H9 (cell line): Measurements from ENCODE around the gene LMCD1. TPM values are rescaled to one million over a fixed set of nuclear protein-coding genes. Genes with fewer than 3 reads are reported as not detected.

ENCODE experiments used
- DNase-seq: peaks from one replicate; pipeline ENCODE4 v3.0.0-alpha.2; 2017
- H2AFZ ChIP-seq: one replicate; pipeline ENCODE4 v1.6.1; 2013; ENCODE audit warnings: mild to moderate bottlenecking, low read length, control low read depth, moderate library complexity
- H2AK5ac ChIP-seq: 2 replicates; pipeline ENCODE4 v1.6.1; 2013; ENCODE audit warnings: low read length, control low read depth, mixed read lengths; ENCODE audit not compliant: insufficient read length
- H2BK120ac ChIP-seq: one replicate; pipeline ENCODE4 v1.6.1; 2013; ENCODE audit warnings: low read depth, mild to moderate bottlenecking, low read length, control low read depth, inconsistent platforms; ENCODE audit not compliant: poor library complexity, severe bottlenecking
- H2BK12ac ChIP-seq: 2 replicates; pipeline ENCODE4 v1.6.1; 2013; ENCODE audit warnings: low read length, control low read depth, mixed read lengths, low read depth; ENCODE audit not compliant: insufficient read length
- H2BK15ac ChIP-seq: 2 replicates; pipeline ENCODE4 v1.6.1; 2013; ENCODE audit warnings: low read depth, low read length, control low read depth
- H2BK20ac ChIP-seq: one replicate; pipeline ENCODE4 v1.6.1; 2013; ENCODE audit warnings: low read depth, mild to moderate bottlenecking, low read length, control low read depth, inconsistent platforms; ENCODE audit not compliant: poor library complexity, severe bottlenecking
- H2BK5ac ChIP-seq: 2 replicates; pipeline ENCODE4 v1.6.1; 2013; ENCODE audit warnings: low read length, control low read depth, mixed read lengths; ENCODE audit not compliant: insufficient read length
- H3K14ac ChIP-seq: 2 replicates; pipeline ENCODE4 v1.6.1; 2013; ENCODE audit warnings: low read length, control low read depth; ENCODE audit not compliant: insufficient read depth
- H3K18ac ChIP-seq: 2 replicates; pipeline ENCODE4 v1.6.1; 2013; ENCODE audit warnings: low read depth, mild to moderate bottlenecking, mixed read lengths, low read length, control low read depth; ENCODE audit not compliant: insufficient read length
- H3K23ac ChIP-seq: 2 replicates; pipeline ENCODE4 v1.6.1; 2013; ENCODE audit warnings: low read length, control low read depth, mixed read lengths, low read depth; ENCODE audit not compliant: insufficient read length
- H3K23me2 ChIP-seq: 2 replicates; pipeline ENCODE4 v1.6.1; 2013; ENCODE audit warnings: low read depth, mild to moderate bottlenecking, mixed read lengths, low read length, control low read depth; ENCODE audit not compliant: insufficient read length, poor library complexity, severe bottlenecking
- H3K27ac ChIP-seq: 2 replicates; pipeline ENCODE4 v1.5.1; 2013; ENCODE audit warnings: low read length, control low read depth, mixed read lengths, low read depth; ENCODE audit not compliant: insufficient read length
- H3K27me3 ChIP-seq: 2 replicates; pipeline ENCODE4 v1.6.1; 2013; ENCODE audit warnings: low read length, control low read depth, inconsistent platforms; ENCODE audit not compliant: insufficient read depth
- H3K4ac ChIP-seq: 2 replicates; pipeline ENCODE4 v1.6.1; 2013; ENCODE audit warnings: low read depth, mild to moderate bottlenecking, control low read depth, inconsistent platforms, low read length, moderate library complexity
- H3K4me1 ChIP-seq: 2 replicates; pipeline ENCODE4 v1.6.1; 2013; ENCODE audit warnings: low read length, control low read depth, inconsistent platforms; ENCODE audit not compliant: insufficient read depth
- H3K4me2 ChIP-seq: 2 replicates; pipeline ENCODE4 v1.6.1; 2013; ENCODE audit warnings: low read length, control low read depth, mixed read lengths; ENCODE audit not compliant: insufficient read length, insufficient read depth
- H3K56ac ChIP-seq: 2 replicates; pipeline ENCODE4 v1.6.1; 2013; ENCODE audit warnings: low read depth, mild to moderate bottlenecking, mixed read lengths, low read length, control low read depth; ENCODE audit not compliant: insufficient read length
- H3K79me1 ChIP-seq: 2 replicates; pipeline ENCODE4 v1.6.1; 2013; ENCODE audit warnings: low read depth, mild to moderate bottlenecking, moderate library complexity, low read length, control low read depth, inconsistent platforms; ENCODE audit not compliant: insufficient read depth, poor library complexity, severe bottlenecking
- H3K79me2 ChIP-seq: 2 replicates; pipeline ENCODE4 v1.6.1; 2013; ENCODE audit warnings: low read length, control low read depth, inconsistent platforms; ENCODE audit not compliant: insufficient read depth
- H3K9ac ChIP-seq: 2 replicates; pipeline ENCODE4 v1.6.1; 2013; ENCODE audit warnings: low read length, control low read depth, mixed read lengths; ENCODE audit not compliant: insufficient read length; ENCODE audit errors: extremely low read depth
- H3K9me3 ChIP-seq: one replicate; pipeline ENCODE4 v1.6.1; 2013; ENCODE audit warnings: low read depth, low read length, inconsistent platforms; ENCODE audit not compliant: control insufficient read depth
- H3T11ph ChIP-seq: one replicate; pipeline ENCODE4 v1.6.1; 2013; ENCODE audit warnings: mild to moderate bottlenecking, low read length, control low read depth, inconsistent platforms
- H4K20me1 ChIP-seq: one replicate; pipeline ENCODE4 v1.6.1; 2013; ENCODE audit not compliant: control insufficient read depth, insufficient read length, insufficient read depth
- H4K5ac ChIP-seq: 2 replicates; pipeline ENCODE4 v1.6.1; 2013; ENCODE audit warnings: low read depth, mild to moderate bottlenecking, mixed read lengths, low read length, control low read depth; ENCODE audit not compliant: insufficient read length
- H4K8ac ChIP-seq: replicated peaks from 2 replicates; pipeline ENCODE4 v1.6.1; 2013; ENCODE audit warnings: low read length, control low read depth, mixed read lengths, low read depth; ENCODE audit not compliant: insufficient read length
- H4K91ac ChIP-seq: 2 replicates; pipeline ENCODE4 v1.6.1; 2013; ENCODE audit warnings: low read depth, mild to moderate bottlenecking, moderate library complexity, mixed read lengths, low read length, control low read depth; ENCODE audit not compliant: insufficient read length
- H3K27ac Mint-ChIP-seq, 3 experiments: 2 replicates in 2 of 3; 3 replicates in 1 of 3; pipeline ENCODE4 v1.8.0; 2020 to 2021; ENCODE audit warnings: mixed read lengths in 3 of 3, mild to moderate bottlenecking in 1 of 3, moderate library complexity in 1 of 3
- H3K27me3 Mint-ChIP-seq: 2 replicates; pipeline ENCODE4 v1.8.0; 2021; ENCODE audit warnings: low read depth, mild to moderate bottlenecking, moderate library complexity, mixed read lengths
- H3K36me3 Mint-ChIP-seq, 3 experiments: 2 replicates in 2 of 3; 3 replicates in 1 of 3; pipeline ENCODE4 v1.8.0; 2020 to 2021; ENCODE audit warnings: low read depth in 3 of 3, mixed read lengths in 3 of 3; ENCODE audit not compliant: insufficient read depth in 1 of 3
- H3K4me1 Mint-ChIP-seq, 2 experiments: 2 replicates each; pipeline ENCODE4 v1.8.0; 2020; ENCODE audit warnings: mixed read lengths in 2 of 2
- H3K4me3 Mint-ChIP-seq, 2 experiments: 2 replicates in 1 of 2; 3 replicates in 1 of 2; pipeline ENCODE4 v1.8.0; 2020 to 2021; ENCODE audit warnings: mild to moderate bottlenecking in 2 of 2, mixed read lengths in 2 of 2, moderate library complexity in 1 of 2
- H3K9me3 Mint-ChIP-seq, 2 experiments: 2 replicates in 1 of 2; 3 replicates in 1 of 2; pipeline ENCODE4 v1.8.0; 2020; ENCODE audit warnings: mild to moderate bottlenecking in 2 of 2, mixed read lengths in 2 of 2, moderate library complexity in 1 of 2
- CTCF ChIP-seq: fragments of 200-600 bp; sonication (generic); conservative IDR thresholded peaks from 3 replicates; pipeline ENCODE4 v1.8.0; 2021; ENCODE audit warnings: antibody characterized with exemption, mild to moderate bottlenecking
- WGBS: extraction: QIAGEN DNeasy Blood & Tissue Kit; methylation state at CpG from one replicate; pipeline ENCODE4 v1.1.7; 2013; ENCODE audit warnings: missing lambda C conversion rate, low lambda C conversion rate, mixed read lengths; ENCODE audit not compliant: insufficient read length; ENCODE audit errors: extremely low coverage; 5-methylcytosine and 5-hydroxymethylcytosine counted together
- total RNA-seq: library from RNA; stranded (reverse); gene quantifications from 2 replicates; pipeline ENCODE4 v1.2.1, GENCODE V29; 2021

The LMCD1 gene
- total RNA-seq, 1 experiment from 2014 or later = 19.2 TPM

GRCh38 chr3:8603115-8603710 is 101.6 kb downstream of the LMCD1 start:
- no peak for DNase-seq

More at GRCh38 chr3:8603115-8603710, 101.6 kb downstream of the LMCD1 start:
- peaks cover 0 to 7% (median 6%) of the 10 kb centered on the region in 3 experiments; a peak in 3 of 7 replicates for H3K36me3 Mint-ChIP-seq
- Histone ChIP-seq H3K14ac (no peak overlapping the region), H4K91ac (no peak overlapping the region), H3K4me1 (no peaks in the 10 kb centered on the region), H3K9ac (no peak overlapping the region), H3K23ac (no peak overlapping the region), H4K8ac (no peak overlapping the region), H3T11ph (no peak overlapping the region), H3K27ac (no peak overlapping the region), H3K56ac (no peak overlapping the region), H2BK5ac (no peak overlapping the region), H2AFZ (no peak overlapping the region), H3K23me2 (no peaks in the 10 kb centered on the region), H4K5ac (no peak overlapping the region), H2AK5ac (no peak overlapping the region), H2BK12ac (no peak overlapping the region), H3K18ac (no peak overlapping the region), H3K4ac (no peak overlapping the region), H2BK120ac (no peak overlapping the region), H2BK20ac (no peak overlapping the region), H3K27me3 (no peaks in the 10 kb centered on the region), H3K4me2 (no peak overlapping the region), H3K79me1 (no peaks in the 10 kb centered on the region), H3K79me2 (no peaks in the 10 kb centered on the region), H4K20me1 (no peaks in the 10 kb centered on the region), H2BK15ac (no peak overlapping the region), H3K9me3 (no peaks in the 10 kb centered on the region)
- H3K27me3 Mint-ChIP-seq = no peaks in the 10 kb centered on the region; the same call in 1 of the 2 replicates
- H3K4me3 Mint-ChIP-seq = no peak overlapping the region
- H3K4me1 Mint-ChIP-seq = peaks cover 9 to 12% of the 10 kb centered on the region in 2 experiments
- H3K9me3 Mint-ChIP-seq = peaks cover 0 to 6% of the 10 kb centered on the region in 2 experiments; a peak in 1 of 5 replicates
- WGBS = no CpG with 5 or more reads among the region's 9 CpGs
- H3K27ac Mint-ChIP-seq = no peak overlapping the region
- TF ChIP-seq CTCF = no peak
